ENCODE data around the gene LHX3.

The LHX3 gene

GRCh38 chr9:136192289-136193126, 12.4 kb downstream of the LHX3 start:
- no peak for DNase-seq (ENCODE audit: low spot score)

- no peak for DNase-seq (ENCODE audit: low spot score)
These were observed 13.0 kb downstream of the LHX3 start for GRCh38 chr9:136191960-136192286.

- DNase-seq (ENCODE audit: low spot score) = no peak
These were observed 13.6 kb downstream of the LHX3 start for GRCh38 chr9:136191099-136191959.

- DNase-seq (ENCODE audit: low spot score) = no peak
These were observed 14.3 kb downstream of the LHX3 start for GRCh38 chr9:136190656-136191055.

- DNase-seq (ENCODE audit: low spot score) = no peak
These were observed 14.7 kb downstream of the LHX3 start for GRCh38 chr9:136190237-136190601.

- no peak for DNase-seq (ENCODE audit: low spot score)
These were observed 15.3 kb downstream of the LHX3 start for GRCh38 chr9:136189394-136190236.

- no peak for DNase-seq (ENCODE audit: low spot score)
These were observed 17.0 kb downstream of the LHX3 start for GRCh38 chr9:136187683-136188586.

GRCh38 chr9:136187197-136187596, 17.7 kb downstream of the LHX3 start:
- DNase-seq (ENCODE audit: low spot score) = no peak

GRCh38 chr9:136186386-136186785, 18.5 kb downstream of the LHX3 start:
- DNase-seq (ENCODE audit: low spot score) = no peak

GRCh38 chr9:136185596-136186366, 19.1 kb downstream of the LHX3 start:
- DNase-seq (ENCODE audit: low spot score) = no peak

- no peak for DNase-seq (ENCODE audit: low spot score)
These were observed 19.9 kb downstream of the LHX3 start for GRCh38 chr9:136185066-136185465.

- DNase-seq (ENCODE audit: low spot score) = no peak
These were observed 22.0 kb downstream of the LHX3 start for GRCh38 chr9:136182850-136183422.

- no peak for DNase-seq (ENCODE audit: low spot score)
These were observed 22.5 kb downstream of the LHX3 start for GRCh38 chr9:136182420-136182787.

- DNase-seq (ENCODE audit: low spot score) = no peak
These were observed 23.0 kb downstream of the LHX3 start for GRCh38 chr9:136181784-136182419.

GRCh38 chr9:136180586-136180985, 24.3 kb downstream of the LHX3 start:
- no peak for DNase-seq (ENCODE audit: low spot score)

- no peak for DNase-seq (ENCODE audit: low spot score)
These were observed 25.2 kb downstream of the LHX3 start for GRCh38 chr9:136179761-136180160.

- no peak for DNase-seq (ENCODE audit: low spot score)
These were observed 25.8 kb downstream of the LHX3 start for GRCh38 chr9:136179101-136179616.

- no peak for DNase-seq (ENCODE audit: low spot score)
These were observed 26.2 kb downstream of the LHX3 start for GRCh38 chr9:136178773-136179075.

GRCh38 chr9:136178061-136178772, 26.7 kb downstream of the LHX3 start:
- DNase-seq (ENCODE audit: low spot score) = no peak
